Measurements from ENCODE around the gene DACH2.

- no peak for TF ChIP-seq EGR1 (IDR thresholded peaks at IDR 0.05; ENCODE audit: low read depth in 2 of 2)
- no peak for TF ChIP-seq CTCF (IDR thresholded peaks at IDR 0.05; ENCODE audit: low read depth, low read length, missing input control)
- TF ChIP-seq, protein P1, sequence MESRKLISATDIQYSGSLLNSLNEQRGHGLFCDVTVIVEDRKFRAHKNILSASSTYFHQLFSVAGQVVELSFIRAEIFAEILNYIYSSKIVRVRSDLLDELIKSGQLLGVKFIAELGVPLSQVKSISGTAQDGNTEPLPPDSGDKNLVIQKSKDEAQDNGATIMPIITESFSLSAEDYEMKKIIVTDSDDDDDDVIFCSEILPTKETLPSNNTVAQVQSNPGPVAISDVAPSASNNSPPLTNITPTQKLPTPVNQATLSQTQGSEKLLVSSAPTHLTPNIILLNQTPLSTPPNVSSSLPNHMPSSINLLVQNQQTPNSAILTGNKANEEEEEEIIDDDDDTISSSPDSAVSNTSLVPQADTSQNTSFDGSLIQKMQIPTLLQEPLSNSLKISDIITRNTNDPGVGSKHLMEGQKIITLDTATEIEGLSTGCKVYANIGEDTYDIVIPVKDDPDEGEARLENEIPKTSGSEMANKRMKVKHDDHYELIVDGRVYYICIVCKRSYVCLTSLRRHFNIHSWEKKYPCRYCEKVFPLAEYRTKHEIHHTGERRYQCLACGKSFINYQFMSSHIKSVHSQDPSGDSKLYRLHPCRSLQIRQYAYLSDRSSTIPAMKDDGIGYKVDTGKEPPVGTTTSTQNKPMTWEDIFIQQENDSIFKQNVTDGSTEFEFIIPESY (IDR thresholded peaks at IDR 0.05) = no peak
- TF ChIP-seq JUND (IDR thresholded peaks at IDR 0.05) = no peak
- TF ChIP-seq SP1 (IDR thresholded peaks at IDR 0.05) = no peak
- TF ChIP-seq, protein P2, sequence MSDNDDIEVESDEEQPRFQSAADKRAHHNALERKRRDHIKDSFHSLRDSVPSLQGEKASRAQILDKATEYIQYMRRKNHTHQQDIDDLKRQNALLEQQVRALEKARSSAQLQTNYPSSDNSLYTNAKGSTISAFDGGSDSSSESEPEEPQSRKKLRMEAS (IDR thresholded peaks at IDR 0.05) = no peak
- TF ChIP-seq, protein P3, sequence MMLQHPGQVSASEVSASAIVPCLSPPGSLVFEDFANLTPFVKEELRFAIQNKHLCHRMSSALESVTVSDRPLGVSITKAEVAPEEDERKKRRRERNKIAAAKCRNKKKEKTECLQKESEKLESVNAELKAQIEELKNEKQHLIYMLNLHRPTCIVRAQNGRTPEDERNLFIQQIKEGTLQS (IDR thresholded peaks at IDR 0.05) = no peak
- TF ChIP-seq REST (IDR thresholded peaks at IDR 0.05) = no peak
- no peak for TF ChIP-seq YY1 (IDR thresholded peaks at IDR 0.05)
- no peak for TF ChIP-seq RAD21 (IDR thresholded peaks at IDR 0.05)
- TF ChIP-seq GABPA (IDR thresholded peaks at IDR 0.05 in 1 of 2, conservative IDR thresholded peaks at IDR 0.05 in 1 of 2) = no peak
- no peak for TF ChIP-seq HNF4A (conservative IDR thresholded peaks at IDR 0.05)
- TF ChIP-seq RXRA (IDR thresholded peaks at IDR 0.05) = no peak
Observed at GRCh38 chrX:86696951-86697350, 548.7 kb downstream of the DACH2 start.
